Hepatocyte (in vitro differentiated cells): Measurements from ENCODE around the gene CRK.
"Not testable (repeated sequence)": the region's sequence is repeated elsewhere in the genome, so short reads cannot be mapped to it uniquely, and the experiment has no call there.

ENCODE experiments used
- CTCF ChIP-seq: fragments of 200-600 bp; sonication (generic); IDR thresholded peaks from 2 replicates; pipeline ENCODE4 v1.5.1; 2016; ENCODE audit warnings: antibody characterized with exemption, mild to moderate bottlenecking; ENCODE audit not compliant: poor library complexity
- EZH2 ChIP-seq: fragments of 200-600 bp; sonication (generic); IDR thresholded peaks from 2 replicates; pipeline ENCODE4 v1.6.1; 2016; ENCODE audit warnings: antibody characterized with exemption, mild to moderate bottlenecking, borderline replicate concordance
- EZH2phosphoT487 ChIP-seq: fragments of 200-600 bp; sonication (generic); IDR thresholded peaks from one replicate; pipeline ENCODE4 v1.6.1; 2018; ENCODE audit warnings: antibody characterized with exemption, mild to moderate bottlenecking, low read depth, moderate library complexity; ENCODE audit not compliant: unreplicated experiment, severe bottlenecking

GRCh38 chr17:1418476-1418875 lies 37.6 kb downstream of the CRK start:
- not testable (repeated sequence) for TF ChIP-seq CTCF, EZH2, EZH2phosphoT487
